ENCODE measurements around the gene DDX41.

DDX41 gene

GRCh38 chr5:177548495-177548894, 31.7 kb upstream of the DDX41 start:
- Histone ChIP-seq H3K9me3 (no peaks in the 10 kb centered on the region), H3K4me3 (ENCODE audit: low read depth in 1 of 2, low read length in 1 of 2) (no peak overlapping the region), H3K27ac (peak overlapping the region; percentile 43), H3K36me3 (peaks cover 12% of the 10 kb centered on the region), H3K27me3 (no peaks in the 10 kb centered on the region), H3K4me1 (ENCODE audit: control insufficient read depth in 1 of 2, insufficient read depth in 1 of 2, low read depth in 1 of 2, low read length in 1 of 2) (peaks cover 41 to 44% of the 10 kb centered on the region in 2 experiments)
- TF ChIP-seq, protein P1, sequence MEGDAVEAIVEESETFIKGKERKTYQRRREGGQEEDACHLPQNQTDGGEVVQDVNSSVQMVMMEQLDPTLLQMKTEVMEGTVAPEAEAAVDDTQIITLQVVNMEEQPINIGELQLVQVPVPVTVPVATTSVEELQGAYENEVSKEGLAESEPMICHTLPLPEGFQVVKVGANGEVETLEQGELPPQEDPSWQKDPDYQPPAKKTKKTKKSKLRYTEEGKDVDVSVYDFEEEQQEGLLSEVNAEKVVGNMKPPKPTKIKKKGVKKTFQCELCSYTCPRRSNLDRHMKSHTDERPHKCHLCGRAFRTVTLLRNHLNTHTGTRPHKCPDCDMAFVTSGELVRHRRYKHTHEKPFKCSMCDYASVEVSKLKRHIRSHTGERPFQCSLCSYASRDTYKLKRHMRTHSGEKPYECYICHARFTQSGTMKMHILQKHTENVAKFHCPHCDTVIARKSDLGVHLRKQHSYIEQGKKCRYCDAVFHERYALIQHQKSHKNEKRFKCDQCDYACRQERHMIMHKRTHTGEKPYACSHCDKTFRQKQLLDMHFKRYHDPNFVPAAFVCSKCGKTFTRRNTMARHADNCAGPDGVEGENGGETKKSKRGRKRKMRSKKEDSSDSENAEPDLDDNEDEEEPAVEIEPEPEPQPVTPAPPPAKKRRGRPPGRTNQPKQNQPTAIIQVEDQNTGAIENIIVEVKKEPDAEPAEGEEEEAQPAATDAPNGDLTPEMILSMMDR (IDR thresholded peaks at IDR 0.05), result no peak

- H3K9me3 ChIP-seq, result no peaks in the 10 kb centered on the region
- H3K4me3 ChIP-seq (ENCODE audit: low read depth in 1 of 2, low read length in 1 of 2), result no peak overlapping the region
- H3K4me1 ChIP-seq (ENCODE audit: control insufficient read depth in 1 of 2, insufficient read depth in 1 of 2, low read depth in 1 of 2, low read length in 1 of 2), result peaks cover 33 to 40% of the 10 kb centered on the region in 2 experiments
- TF ChIP-seq, protein P1 (IDR thresholded peaks at IDR 0.05), result no peak
- H3K27me3 ChIP-seq, result no peaks in the 10 kb centered on the region
- peak overlapping the region; percentile 43 for H3K27ac ChIP-seq
- H3K36me3 ChIP-seq, result peaks cover 12% of the 10 kb centered on the region
These were observed 31.0 kb upstream of the DDX41 start for GRCh38 chr5:177547736-177548135.

- peak overlapping the region; percentile 80 for H3K27ac ChIP-seq
- TF ChIP-seq, protein P1 (IDR thresholded peaks at IDR 0.05), result no peak
- no peaks in the 10 kb centered on the region for H3K9me3 ChIP-seq
- no peak overlapping the region for H3K4me3 ChIP-seq (ENCODE audit: low read depth in 1 of 2, low read length in 1 of 2)
- H3K4me1 ChIP-seq (ENCODE audit: control insufficient read depth in 1 of 2, insufficient read depth in 1 of 2, low read depth in 1 of 2, low read length in 1 of 2), result peaks cover 31 to 38% of the 10 kb centered on the region in 2 experiments
- H3K27me3 ChIP-seq, result no peaks in the 10 kb centered on the region
- peaks cover 15% of the 10 kb centered on the region for H3K36me3 ChIP-seq
These were observed 29.5 kb upstream of the DDX41 start for GRCh38 chr5:177546258-177546741.

- Histone ChIP-seq H3K27me3 (no peaks in the 10 kb centered on the region), H3K27ac (peak overlapping the region; percentile 80), H3K36me3 (peaks cover 15% of the 10 kb centered on the region), H3K9me3 (no peaks in the 10 kb centered on the region), H3K4me1 (ENCODE audit: control insufficient read depth in 1 of 2, insufficient read depth in 1 of 2, low read depth in 1 of 2, low read length in 1 of 2) (peaks cover 37 to 44% of the 10 kb centered on the region in 2 experiments), H3K4me3 (ENCODE audit: low read depth in 1 of 2, low read length in 1 of 2) (no peak overlapping the region)
- TF ChIP-seq, protein P1 (IDR thresholded peaks at IDR 0.05), result no peak
These were observed 28.9 kb upstream of the DDX41 start for GRCh38 chr5:177545487-177546257.

GRCh38 chr5:177542816-177543465, 26.2 kb upstream of the DDX41 start:
- TF ChIP-seq, protein P1 (IDR thresholded peaks at IDR 0.05), result no peak
- Histone ChIP-seq H3K9me3 (no peaks in the 10 kb centered on the region), H3K4me1 (ENCODE audit: control insufficient read depth in 1 of 2, insufficient read depth in 1 of 2, low read depth in 1 of 2, low read length in 1 of 2) (peaks cover 53 to 56% of the 10 kb centered on the region in 2 experiments), H3K27ac (no peak overlapping the region), H3K4me3 (ENCODE audit: low read depth in 1 of 2, low read length in 1 of 2) (no peak overlapping the region), H3K27me3 (no peaks in the 10 kb centered on the region), H3K36me3 (peaks cover 22% of the 10 kb centered on the region)

Measured in neutrophil (primary cell).